Measurements from ENCODE around the gene ECE2. TPM values are rescaled to one million over a fixed set of nuclear protein-coding genes. Genes with fewer than 3 reads are reported as not detected.

Gene ECE2
- total RNA-seq, 1 experiment from 2014 or later = not detected

DNA sequence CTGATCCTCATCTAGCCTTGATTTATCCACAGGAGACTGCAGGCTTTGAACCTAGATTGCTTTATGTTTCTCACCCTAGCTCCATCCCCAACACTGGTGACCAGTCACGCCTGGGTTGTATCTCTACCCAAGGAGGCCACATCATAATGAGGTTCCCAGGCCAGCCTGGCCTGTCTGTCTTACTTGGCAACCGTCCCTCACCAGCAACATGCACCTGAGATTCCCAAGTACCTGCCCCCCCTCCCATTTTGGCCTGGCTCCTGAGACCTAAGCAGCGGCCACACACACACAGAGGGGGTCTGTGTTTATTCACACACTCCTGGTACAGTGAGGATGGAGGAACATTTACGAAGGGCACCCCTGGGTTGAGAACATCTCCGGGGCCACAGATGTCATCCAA is 16.9 kb upstream of the ECE2 start:
- Mint-ChIP-seq H3K36me3 (ENCODE audit: insufficient read depth, unreplicated experiment) (peaks cover under 1% of the 10 kb centered on the region), H3K4me3 (ENCODE audit: unreplicated experiment) (peak overlapping the region; percentile 65), H3K27me3 (ENCODE audit: insufficient read depth, unreplicated experiment) (no peaks in the 10 kb centered on the region), H3K27ac (ENCODE audit: low read depth, unreplicated experiment) (peak overlapping the region; percentile 65), H3K4me1 (ENCODE audit: insufficient read depth, unreplicated experiment) (peaks cover 21% of the 10 kb centered on the region), H3K9me3 (ENCODE audit: unreplicated experiment) (no peaks in the 10 kb centered on the region)
- DNase-seq (ENCODE audit: unreplicated experiment) = no peak
- BruUV-seq (replicated peaks) = TSS peak; percentile 19
- CTCF ChIA-PET = no interaction called here
- intact Hi-C loops (cut with micrococcal nuclease) = no loop called here
- TF ChIP-seq CTCF (IDR thresholded peaks at IDR 0.05; ENCODE audit: unreplicated experiment) = no peak
- POLR2A ChIA-PET = no interaction called here

DNA sequence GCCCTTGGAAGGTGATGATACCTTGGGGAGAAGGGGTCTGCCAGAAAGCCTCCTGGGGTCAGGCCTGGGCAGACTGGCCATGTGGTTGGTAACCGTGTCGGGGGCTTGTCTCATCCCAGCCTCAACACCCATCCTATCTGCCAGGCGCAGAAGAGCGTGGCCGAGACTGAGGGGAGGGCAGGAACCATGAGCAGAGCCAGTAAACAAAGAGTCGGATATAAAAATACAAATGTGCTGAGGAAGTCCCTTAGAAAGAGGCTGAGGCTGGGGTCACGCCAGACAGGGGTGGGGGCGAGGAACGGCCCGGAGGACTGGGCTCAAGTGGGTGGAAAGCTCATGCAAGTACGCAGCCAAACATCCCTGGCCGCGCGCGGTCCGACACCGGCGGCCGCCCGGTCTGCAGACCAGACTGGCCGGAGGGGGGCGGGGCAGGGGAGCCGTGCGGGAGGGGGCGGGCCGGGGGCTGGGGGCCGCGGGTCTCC is 16.4 kb upstream of the ECE2 start:
- CTCF ChIA-PET = interaction anchor here (0.9 kb wide), 1 partner anchor 10 kb away, joined by 3 read pairs; the partner anchor contains the start of gene EEF1AKMT4
- DNase-seq (ENCODE audit: unreplicated experiment) = no peak
- intact Hi-C loops (cut with micrococcal nuclease) = no loop called here
- Mint-ChIP-seq H3K27me3 (ENCODE audit: insufficient read depth, unreplicated experiment) (no peaks in the 10 kb centered on the region), H3K4me1 (ENCODE audit: insufficient read depth, unreplicated experiment) (peaks cover 21% of the 10 kb centered on the region), H3K9me3 (ENCODE audit: unreplicated experiment) (no peaks in the 10 kb centered on the region), H3K36me3 (ENCODE audit: insufficient read depth, unreplicated experiment) (no peaks in the 10 kb centered on the region), H3K27ac (ENCODE audit: low read depth, unreplicated experiment) (peak overlapping the region; percentile 65), H3K4me3 (ENCODE audit: unreplicated experiment) (peak overlapping the region; percentile 65)
- no TSS peak for BruUV-seq (replicated peaks)
- no peak for TF ChIP-seq CTCF (IDR thresholded peaks at IDR 0.05; ENCODE audit: unreplicated experiment)
- POLR2A ChIA-PET = interaction anchor here (0.6 to 2.9 kb wide), 2 partner anchors 10 to 13 kb away, joined by 3 to 11 read pairs; partner anchors contain the start of gene EEF1AKMT4

DNA sequence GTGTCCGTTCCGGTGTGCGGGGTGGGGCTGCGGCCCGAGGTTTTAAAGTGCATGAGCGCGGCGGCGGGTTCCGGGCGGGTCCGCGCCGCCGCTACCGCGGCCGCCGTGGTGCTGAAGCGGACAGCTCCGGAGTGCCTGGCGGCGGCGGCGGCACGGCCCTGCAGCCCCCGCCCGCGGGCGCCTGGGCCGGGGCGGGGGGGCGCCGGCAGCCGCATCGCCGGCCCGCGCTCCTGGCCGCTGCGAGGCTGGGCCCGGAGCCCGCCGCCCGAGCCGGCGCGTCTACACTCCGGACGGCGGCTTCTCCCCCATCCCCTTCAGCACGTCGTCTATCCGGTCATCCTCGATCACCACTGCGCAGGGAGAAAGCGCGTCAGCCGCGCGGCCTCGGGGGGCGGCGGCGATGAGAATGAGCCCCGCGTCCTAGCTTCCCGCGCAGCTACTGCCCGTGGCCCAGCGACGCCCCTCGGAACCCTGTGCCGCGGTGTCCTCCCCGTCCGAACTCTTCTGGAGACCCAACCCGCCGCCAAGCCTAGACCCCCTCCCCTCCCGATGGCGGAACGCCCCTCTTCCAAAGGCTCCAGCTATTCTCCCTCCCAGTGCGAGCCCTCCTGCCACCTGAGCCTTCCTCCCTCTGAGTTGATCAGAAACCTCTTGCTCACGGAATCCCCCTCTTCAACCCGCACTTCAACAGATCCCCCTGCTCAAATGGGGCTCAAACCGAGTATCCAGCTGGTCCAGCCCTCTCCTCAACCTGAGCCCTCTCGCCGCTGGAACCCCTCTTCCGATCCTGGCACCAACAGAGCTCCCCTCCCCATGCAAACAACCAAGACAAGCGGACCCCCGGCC is 15.7 kb upstream of the ECE2 start:
- peaks cover 21% of the 10 kb centered on the region for H3K4me1 Mint-ChIP-seq (ENCODE audit: insufficient read depth, unreplicated experiment)
- H3K27me3 Mint-ChIP-seq (ENCODE audit: insufficient read depth, unreplicated experiment) = no peaks in the 10 kb centered on the region
- intact Hi-C loops (cut with micrococcal nuclease) = no loop called here
- H3K9me3 Mint-ChIP-seq (ENCODE audit: unreplicated experiment) = no peaks in the 10 kb centered on the region
- no TSS peak for BruUV-seq (replicated peaks)
- H3K27ac Mint-ChIP-seq (ENCODE audit: low read depth, unreplicated experiment) = peak overlapping the region; percentile 65
- H3K36me3 Mint-ChIP-seq (ENCODE audit: insufficient read depth, unreplicated experiment) = no peaks in the 10 kb centered on the region
- peak overlapping the region; percentile 79 for H3K4me3 Mint-ChIP-seq (ENCODE audit: unreplicated experiment)
- no peak for DNase-seq (ENCODE audit: unreplicated experiment)
- no peak for TF ChIP-seq CTCF (IDR thresholded peaks at IDR 0.05; ENCODE audit: unreplicated experiment)
- ChIA-PET POLR2A (interaction anchor here (0.6 to 2.9 kb wide), 3 partner anchors 9 to 14 kb away, joined by 3 to 11 read pairs (median 3); partner anchors contain the start of gene EEF1AKMT4), CTCF (interaction anchor here (0.6 to 1.2 kb wide), 3 partner anchors 10 to 22 kb away, joined by 3 read pairs; partner anchors contain the start of gene EEF1AKMT4)

DNA sequence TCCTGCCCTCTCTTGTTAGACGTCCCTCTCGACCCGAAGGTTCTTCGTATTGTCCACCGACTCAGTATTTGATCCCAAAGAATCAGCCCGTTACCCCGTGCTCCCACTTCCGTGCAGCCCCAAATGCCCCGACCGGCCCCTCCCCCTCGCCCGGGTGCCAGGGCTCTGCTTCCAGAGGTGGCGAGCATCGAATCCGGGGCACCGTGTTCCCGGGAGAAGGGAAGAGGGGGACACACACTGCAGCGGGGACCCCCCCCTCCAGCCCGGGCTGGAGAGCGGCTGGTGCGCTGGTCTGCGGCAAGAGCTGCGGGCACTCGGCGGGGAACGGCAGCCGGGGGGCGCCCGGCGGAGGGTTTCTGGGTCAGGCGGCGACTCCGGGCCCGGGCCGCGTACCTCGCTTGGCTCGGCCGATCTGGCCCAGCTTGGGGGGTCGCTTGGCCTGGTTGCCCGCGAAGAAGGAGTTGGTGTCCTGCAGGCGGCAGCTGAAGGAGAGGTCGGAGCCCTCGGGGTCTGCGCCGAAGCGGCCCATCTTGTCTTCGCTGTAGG is 15.0 kb upstream of the ECE2 start:
- intact Hi-C loops (cut with micrococcal nuclease) = no loop called here
- CTCF ChIA-PET = interaction anchor here (0.6 to 1.2 kb wide), 3 partner anchors 11 to 23 kb away, joined by 3 read pairs; partner anchors contain the start of gene EEF1AKMT4
- H3K27me3 Mint-ChIP-seq (ENCODE audit: insufficient read depth, unreplicated experiment) = no peaks in the 10 kb centered on the region
- peak; percentile 13 for DNase-seq (ENCODE audit: unreplicated experiment)
- peak overlapping the region; percentile 79 for H3K4me3 Mint-ChIP-seq (ENCODE audit: unreplicated experiment)
- POLR2A ChIA-PET = interaction anchor here (0.6 to 2.9 kb wide), 3 partner anchors 10 to 13 kb away, joined by 3 to 11 read pairs (median 3); partner anchors contain the start of gene EEF1AKMT4
- no peaks in the 10 kb centered on the region for H3K36me3 Mint-ChIP-seq (ENCODE audit: insufficient read depth, unreplicated experiment)
- H3K27ac Mint-ChIP-seq (ENCODE audit: low read depth, unreplicated experiment) = no peak overlapping the region
- H3K9me3 Mint-ChIP-seq (ENCODE audit: unreplicated experiment) = no peaks in the 10 kb centered on the region
- H3K4me1 Mint-ChIP-seq (ENCODE audit: insufficient read depth, unreplicated experiment) = peaks cover 16% of the 10 kb centered on the region
- no peak for TF ChIP-seq CTCF (IDR thresholded peaks at IDR 0.05; ENCODE audit: unreplicated experiment)
- BruUV-seq (replicated peaks) = no TSS peak
